ENCODE measurements around the gene A4GNT.

The A4GNT gene

DNA sequence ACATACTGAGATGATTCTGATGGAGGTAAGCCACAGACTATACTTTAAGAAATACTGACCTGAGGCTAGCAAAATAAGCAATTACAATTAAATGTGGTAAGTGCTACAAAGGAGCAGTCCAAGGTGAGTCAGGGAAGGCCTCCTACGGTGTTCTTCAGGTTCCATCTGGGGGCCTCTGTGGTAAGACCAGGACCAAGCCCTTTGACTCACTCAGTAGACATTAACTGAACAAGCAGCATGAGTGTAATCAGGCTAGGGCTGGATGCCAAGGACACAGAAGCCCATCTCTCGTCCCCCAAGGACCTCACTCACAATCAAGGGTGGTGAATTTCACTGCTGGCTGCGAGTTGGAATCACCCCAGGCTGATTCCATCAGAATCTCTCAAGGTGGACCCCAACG is 54.1 kb downstream of the A4GNT start:
- no peak for DNase-seq
